Right forelimb (tissue), 1 donor: Measurements from ENCODE around the gene NEMP1.
"Not testable (repeated sequence)": the region's sequence is repeated elsewhere in the genome, so short reads cannot be mapped to it uniquely, and the experiment has no call there.

Experiments used
- DNase-seq: peaks from one replicate; pipeline ENCODE4 v3.0.0-alpha.2; 2018

The NEMP1 gene

GRCh38 chr12:57025196-57025595 is 53.4 kb downstream of the NEMP1 start:
- no peak for DNase-seq

DNA sequence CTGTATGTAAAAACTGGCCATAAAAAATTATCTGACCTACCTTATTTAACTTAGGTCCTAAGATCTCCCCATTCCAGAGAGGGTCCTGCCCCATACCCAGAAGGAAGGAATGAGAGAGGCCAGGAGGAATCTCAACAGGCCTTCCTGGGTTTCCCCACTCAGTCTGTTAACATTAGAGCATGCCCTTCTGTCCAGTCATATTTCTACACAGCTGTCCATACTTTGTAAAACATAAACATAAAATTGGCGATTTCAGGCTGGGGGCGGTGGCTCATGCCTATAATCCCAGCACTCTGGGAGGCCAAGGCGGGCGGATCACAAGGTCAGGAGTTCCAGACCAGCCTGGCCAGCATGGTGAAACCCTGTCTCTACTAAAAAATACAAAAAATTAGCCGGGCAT is 56.3 kb downstream of the NEMP1 start:
- not testable (repeated sequence) for DNase-seq

GRCh38 chr12:57019983-57020719 is 58.4 kb downstream of the NEMP1 start:
- no peak for DNase-seq

GRCh38 chr12:57018906-57019305 is 59.7 kb downstream of the NEMP1 start:
- no peak for DNase-seq

DNA sequence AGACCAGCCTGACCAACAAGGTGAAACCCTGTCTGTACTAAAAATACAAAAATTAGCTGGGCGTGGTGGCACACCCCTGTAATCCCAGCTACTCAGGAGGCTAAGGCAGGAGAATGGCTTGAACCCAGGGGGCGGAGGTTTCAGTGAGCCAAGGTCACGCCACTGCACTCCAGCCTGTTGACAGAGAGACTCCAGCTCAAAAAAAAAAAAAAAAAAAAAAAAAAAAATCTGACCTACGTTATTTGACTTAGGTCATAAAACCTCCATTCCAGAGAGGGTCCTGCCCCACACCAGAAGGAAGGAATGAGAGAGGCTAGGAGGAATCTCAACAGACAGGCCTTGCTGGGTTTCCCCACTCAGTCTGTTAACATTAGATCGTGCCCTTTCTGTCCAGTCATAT is 60.2 kb downstream of the NEMP1 start:
- DNase-seq: not testable (repeated sequence)

DNA sequence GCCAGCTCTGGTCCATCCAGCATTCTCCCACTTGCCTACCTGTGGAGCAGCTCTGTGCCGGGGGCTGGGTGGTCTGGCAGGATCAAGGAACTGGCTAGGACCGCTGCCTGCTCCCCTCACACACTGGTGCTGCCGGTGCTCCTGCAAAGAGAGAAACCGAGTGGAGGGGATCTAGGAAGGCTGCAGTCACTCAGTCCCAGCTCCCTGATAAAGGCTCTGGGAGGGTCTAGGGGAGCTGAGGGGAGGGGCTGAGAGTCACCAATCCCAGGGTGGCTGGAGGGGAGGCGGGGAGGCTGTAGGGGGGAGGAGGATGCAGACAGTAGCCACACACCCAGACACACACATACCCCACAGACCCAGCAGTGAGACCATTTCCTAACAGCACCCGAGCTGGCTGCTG is 62.2 kb downstream of the NEMP1 start, which contains the start of gene TAC3:
TAC3 (minus strand) TSS at position 182 of the 400 bp plus-strand sequence. CDS start 732 bp downstream, outside the sequence.
- DNase-seq: no peak

GRCh38 chr12:57012600-57013465 is 65.8 kb downstream of the NEMP1 start:
- no peak for DNase-seq

- no peak for DNase-seq
Observed at GRCh38 chr12:57011438-57012424, 66.9 kb downstream of the NEMP1 start.

- no peak for DNase-seq
Observed at GRCh38 chr12:57010627-57011247, 67.9 kb downstream of the NEMP1 start.

DNA sequence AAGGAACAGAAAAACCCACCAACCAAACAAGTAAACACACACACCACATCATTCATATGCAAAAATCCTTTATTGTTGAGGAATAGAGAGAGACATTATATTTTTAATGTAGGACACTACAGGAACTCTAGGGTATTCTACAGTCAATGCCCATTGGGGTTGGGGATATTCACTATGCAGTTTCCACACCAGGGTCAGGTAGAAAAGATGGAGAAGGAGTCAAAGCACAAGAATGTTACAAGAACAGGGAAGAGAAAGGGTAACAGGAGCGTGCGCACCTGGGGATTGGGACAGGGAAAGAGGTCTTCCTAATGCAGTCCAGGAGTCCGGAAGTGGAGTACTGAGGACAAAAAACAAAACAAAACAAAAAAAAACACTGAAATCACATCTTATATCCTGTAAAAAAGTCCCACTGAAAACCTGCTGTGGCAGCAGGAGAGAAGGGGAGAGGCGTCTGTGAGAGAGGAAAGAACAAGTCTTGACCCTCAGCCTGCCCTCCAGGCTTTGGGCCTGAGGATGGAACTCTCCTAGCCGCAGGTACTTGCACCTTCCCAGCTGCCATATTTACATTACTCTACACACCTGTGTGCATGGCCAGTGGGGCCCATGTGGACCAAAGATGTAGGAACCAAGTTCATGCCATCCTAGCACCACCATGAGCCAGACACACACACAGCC is 68.5 kb downstream of the NEMP1 start:
- DNase-seq: no peak

DNA sequence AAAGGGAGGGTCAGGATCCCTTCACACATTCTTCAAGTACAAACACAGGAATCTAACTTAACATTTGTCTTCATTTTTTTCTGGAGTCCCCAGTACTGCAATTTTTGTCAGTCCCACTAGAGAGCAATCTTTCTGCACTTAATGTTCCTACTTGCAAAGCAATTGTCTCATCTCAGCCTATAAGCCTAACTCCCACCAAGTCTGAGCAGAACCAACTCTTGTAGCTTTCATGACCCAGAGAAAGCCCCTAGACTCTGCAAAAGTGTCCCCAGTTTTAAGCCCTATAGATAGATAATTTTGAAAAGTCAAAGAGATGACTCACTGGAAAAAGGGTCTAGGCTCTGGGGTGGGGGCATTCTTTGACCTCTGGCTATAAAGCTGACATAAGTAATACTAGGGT is 70.4 kb downstream of the NEMP1 start:
- DNase-seq: no peak

DNA sequence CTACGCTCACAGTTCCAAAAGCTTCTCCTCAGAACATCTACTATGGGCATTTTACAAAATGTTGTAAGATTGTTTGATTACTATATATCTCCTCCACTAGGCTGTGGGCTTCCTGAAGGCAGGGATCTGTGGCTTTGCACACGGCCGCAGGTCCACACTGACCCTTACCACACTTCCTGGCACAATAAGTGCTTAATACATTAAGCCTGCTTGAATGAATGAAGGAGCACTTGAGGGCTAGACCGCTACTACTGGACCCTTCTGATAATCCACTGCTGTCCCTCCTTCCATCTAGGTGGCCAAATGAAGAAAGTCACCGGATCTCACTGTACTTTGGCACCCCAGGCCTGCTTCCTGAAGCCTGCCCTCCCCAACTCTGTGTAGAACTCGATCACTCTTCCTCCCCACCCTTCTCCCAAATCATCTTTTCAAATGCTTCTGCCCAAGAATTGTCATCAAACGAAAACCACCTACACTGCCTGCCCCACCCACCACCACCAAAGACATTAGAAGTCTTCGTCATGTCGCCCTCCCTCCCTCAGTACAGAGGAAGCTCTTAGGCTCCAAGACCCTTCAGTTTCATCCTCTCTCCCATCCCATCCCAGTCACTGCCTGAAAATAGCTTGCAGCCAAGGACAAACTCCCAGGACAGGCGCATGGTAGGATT is 71.6 kb downstream of the NEMP1 start:
- no peak for DNase-seq

- DNase-seq: peak; percentile 79
Observed at GRCh38 chr12:57005980-57006808, 72.4 kb downstream of the NEMP1 start, which contains the start of gene ZBTB39. Gene ZBTB39 (minus strand): TSS chr12:57006546. CDS start chr12:57004917, 1,629 bp downstream.
